Colon (tissue), 2 donors: ENCODE data around the gene PCDH9.
A peak's percentile ranks its signal among the peaks of the same experiment; 100 is the strongest.

Source experiments
- FAIRE-seq: peaks from 2 replicates; lab custom pipeline; 2012; peaks lifted over from hg19 to GRCh38; lab: Jason Lieb, UNC
- donor health status: control.
- donor health status: control.

PCDH9 gene

DNA sequence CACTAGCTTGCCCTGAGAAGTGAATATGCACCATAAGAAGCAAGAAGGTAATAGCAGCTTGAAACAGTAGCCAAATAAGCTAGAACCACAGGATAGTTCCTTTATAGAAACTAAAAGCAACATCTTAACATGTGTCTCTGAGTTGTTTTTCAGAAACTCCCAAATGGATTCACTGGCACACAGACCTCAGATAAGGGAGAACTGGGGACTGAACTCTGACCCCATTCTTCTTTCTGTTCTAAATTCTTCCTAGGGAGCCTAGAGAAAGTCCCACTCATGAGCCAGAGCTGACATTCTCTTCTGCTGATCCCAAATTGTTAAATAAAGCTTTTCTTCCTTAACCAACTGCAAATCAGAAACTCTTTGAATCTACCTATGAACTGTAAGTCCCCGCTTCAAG lies 146.1 kb downstream of the PCDH9 start:
- no peak for FAIRE-seq

DNA sequence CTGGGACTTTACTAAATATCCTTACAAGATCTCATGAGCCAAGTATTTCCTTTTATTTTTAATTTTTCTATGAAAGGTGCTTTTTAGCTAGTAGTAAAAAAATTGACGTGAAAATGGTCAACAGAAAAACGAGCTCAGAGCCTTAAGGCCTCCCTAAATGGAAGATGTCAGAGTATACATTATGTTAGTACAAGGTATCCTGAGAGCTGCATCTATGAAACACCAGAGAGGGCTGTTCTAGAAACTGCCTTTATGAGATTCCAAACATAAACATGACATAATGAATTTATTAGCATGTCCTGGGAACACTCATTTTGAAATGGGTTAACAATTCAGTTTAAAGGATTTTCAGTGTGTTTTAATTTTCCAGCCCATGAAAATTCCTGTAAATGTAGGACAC lies 146.6 kb downstream of the PCDH9 start:
- no peak for FAIRE-seq

DNA sequence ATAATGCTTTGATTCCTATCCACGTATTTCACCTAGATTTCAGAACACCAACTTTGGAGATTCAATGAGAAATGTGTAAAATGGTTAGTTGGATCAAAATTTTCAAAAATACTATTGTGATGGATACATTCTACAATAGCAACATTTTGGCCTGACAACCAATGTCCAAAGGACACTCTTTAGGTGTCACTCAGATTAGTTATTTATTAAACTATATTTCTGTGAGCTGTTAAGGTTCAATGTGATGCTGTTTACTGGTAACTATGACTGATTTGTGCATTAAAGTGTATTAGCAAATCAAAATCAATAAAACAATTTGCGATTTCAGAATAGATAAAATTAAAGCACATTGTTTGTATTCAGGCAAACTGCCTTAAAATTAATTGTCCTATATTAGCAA lies 149.8 kb downstream of the PCDH9 start:
- FAIRE-seq, result no peak

DNA sequence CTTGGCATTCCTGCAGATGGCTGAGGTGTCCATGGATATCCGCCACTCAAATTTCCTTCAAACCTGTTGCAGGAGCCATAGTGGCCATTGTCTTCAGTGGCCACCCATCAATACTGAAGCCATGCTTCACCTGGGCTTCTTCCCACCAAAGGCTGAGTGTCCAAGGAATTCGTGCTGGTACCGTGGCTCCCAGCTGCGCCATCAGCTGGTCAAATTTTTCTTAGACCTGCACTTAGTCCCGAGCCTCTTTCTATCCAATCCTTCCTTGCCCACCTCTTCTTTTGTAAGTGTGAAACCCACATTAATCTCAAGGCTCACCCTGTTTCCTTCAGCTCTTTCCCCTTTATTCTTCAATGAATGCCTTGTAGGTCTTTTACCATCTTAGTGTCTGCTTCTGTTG lies 152.1 kb downstream of the PCDH9 start:
- no peak for FAIRE-seq

DNA sequence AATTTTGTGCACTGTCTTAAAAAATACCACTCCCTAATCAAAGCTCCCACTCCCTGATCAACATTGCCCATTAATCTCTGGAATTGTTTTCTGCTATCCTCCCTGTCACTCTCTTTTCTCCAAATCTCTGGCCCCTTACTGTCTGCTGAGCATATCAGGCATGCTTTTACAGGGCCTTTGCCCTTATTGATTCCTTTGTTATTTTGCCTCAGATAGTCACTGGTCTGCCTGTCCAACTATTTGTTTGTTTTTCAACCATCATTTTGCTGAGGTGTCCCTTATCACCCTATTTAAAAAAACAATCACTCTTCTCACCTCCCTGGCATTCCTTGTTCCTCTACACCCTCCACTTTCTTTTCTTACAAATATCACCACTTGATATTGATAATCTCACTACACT lies 153.0 kb downstream of the PCDH9 start:
- FAIRE-seq, result no peak

DNA sequence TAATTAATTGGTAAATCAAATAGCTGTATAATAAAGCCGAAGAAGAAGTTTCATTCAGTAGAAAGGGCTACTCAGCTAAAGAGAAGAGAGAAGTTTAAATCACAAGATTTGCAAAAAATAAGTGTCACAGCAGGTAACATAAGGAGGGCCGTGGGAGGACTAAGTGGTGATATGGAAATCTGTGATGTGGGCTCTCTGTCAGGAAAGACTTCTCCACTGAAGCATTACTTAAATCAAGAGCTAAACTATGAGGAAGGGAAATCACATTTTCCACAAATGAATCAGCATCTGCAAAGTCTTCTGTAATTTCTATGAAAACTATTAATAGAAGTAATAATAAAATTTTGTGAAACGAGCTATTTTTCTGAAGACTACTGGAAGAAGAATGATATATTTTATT lies 153.8 kb downstream of the PCDH9 start:
- no peak for FAIRE-seq

DNA sequence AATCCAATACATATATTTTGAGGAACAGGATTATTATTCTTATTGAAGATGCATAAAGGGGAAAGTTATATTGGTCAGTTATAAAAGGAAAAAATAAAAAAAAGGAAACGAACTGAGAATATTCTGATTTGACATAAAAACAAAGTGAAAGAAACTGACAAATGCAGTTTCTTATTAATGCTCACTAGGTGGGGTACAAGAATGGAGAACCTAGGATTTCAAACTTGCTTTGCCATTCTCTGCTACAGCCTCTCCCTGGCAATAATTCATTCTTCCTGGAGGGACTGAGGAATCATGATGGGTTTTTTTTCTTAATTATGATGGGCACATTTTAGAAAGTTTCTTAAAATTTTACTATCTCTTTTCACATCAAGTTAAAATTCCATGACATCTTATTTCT lies 154.9 kb downstream of the PCDH9 start:
- FAIRE-seq, result no peak

DNA sequence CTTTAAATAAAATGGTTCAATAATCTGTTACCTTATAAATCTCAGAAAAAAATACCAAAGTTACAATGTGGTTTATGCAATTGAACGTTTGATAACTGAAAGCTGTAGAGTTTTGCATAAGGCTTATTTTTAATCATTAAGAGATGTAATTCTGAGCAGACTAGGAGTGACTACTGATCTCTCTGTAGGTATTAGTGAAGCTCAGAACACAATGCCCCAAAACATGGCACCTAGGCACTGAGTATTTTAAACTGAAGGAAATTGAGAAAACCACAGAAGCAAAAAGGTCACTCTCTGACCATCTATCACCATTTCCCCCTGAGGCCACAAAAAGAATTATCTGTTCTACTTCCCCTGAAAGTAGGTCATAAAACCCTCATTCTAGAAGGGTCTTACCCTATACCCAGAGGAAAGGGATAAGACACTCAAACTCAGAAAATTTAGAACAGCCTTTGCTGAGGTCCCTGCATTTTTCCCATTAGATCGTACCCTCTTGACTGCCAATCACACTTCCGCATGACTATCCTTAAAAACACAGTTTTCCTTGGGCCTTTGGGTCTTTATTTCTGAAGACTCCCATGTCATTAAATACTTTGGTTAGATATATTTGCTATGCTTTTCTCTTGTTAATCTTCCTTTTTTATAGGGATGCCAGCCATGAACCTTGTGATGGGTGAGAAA lies 158.1 kb downstream of the PCDH9 start:
- no peak for FAIRE-seq

DNA sequence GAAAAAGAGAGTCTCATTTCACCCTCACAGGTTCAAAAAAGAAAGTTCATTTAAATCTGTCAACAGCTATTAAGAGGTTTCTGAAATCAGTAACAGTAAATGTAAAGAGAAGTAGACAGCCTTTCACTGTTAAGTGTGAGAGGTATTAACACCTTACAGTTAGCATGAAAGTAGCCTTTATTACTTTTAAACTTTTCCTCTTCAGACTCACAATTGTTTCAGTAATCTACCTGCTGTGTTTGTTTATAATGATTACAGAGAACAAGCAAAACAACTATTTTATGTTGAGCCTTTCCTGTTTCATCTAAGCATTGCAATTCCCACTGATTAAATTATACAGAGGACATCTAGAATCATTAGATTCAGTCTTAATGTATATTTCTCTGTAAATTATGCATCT lies 159.8 kb downstream of the PCDH9 start:
- FAIRE-seq, result no peak

DNA sequence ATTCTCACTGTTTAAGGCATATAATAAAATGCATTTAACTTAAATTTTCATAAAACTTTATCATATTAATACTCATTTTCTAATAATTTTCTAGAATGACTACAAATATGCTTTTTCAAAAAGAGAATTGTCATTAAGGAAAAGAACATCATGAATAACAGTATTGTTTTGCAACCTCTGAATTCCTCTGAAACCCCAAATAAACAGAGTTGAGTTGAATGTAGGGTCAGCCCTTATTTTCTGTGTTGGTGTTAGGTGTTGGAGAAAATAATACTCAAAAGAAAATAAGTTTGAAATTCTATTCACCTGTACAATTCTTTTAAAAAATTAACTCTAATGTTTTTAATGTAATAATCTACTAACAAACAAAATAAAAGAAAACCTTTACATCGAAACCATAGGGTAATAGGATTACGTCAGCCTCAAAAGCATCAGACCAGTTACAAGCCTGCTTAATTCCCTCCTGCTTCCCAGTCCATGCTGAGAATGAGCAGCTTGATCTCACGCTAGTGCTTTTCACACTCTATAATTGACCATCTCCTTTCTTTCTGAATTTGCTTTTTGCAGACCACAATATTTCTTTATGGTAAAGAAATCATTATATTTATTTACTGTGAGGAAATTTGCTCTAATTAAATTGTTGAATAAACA lies 160.9 kb downstream of the PCDH9 start:
- no peak for FAIRE-seq

DNA sequence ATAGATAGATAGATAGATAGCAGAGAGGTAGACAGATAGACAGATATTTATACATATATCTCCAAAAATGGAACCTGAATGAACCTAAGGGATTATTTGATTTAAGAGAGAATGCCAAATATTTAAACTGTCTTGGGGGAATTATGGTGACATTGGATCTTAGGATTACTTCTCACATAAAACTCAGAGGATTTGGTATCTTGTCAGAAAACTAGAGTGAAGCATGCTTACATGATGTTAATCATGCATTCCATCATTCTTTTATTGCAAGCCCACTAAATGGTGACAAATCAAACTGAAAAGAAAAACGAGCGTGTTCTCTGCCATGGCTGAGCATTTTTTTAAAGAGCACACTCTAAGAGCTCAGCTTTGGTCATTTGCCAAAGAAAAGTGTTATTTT lies 165.2 kb downstream of the PCDH9 start:
- FAIRE-seq, result no peak

DNA sequence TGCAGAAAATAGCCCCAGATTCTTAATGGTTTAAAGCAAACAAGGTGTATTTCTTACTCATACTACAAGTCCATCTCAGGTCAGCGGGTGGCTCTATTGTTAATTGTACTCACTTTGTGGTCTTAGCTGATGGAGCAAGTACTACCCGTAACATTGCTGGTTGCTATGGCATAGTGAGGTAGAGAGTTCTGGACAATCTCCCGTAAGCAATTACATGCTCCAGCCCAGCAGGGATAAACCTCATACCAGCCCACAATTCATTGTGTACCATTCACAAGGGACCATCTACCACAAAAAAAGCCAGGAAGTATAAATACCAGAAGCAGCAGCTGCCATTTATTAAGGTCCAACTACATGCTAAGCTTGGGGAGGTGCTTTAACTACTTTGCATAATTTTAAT lies 167.1 kb downstream of the PCDH9 start:
- FAIRE-seq, result no peak

DNA sequence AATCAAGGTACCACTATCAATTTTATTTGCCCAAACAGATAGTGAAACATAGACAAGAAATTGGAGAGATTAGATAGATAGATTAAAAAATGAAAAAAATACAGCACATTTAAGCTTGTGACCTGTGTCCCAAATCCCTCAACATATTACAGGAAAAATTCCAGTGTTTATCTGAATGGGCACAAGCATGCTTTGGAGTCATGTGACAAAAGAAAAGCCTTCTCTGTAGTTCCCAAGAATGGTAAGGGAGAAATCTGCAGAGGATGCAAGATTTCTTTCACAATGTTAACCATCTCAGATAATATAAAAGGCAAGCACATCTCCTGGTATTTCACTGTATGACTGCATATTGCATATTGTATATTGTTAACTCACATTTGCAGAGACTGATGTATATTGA lies 168.0 kb downstream of the PCDH9 start:
- no peak for FAIRE-seq

DNA sequence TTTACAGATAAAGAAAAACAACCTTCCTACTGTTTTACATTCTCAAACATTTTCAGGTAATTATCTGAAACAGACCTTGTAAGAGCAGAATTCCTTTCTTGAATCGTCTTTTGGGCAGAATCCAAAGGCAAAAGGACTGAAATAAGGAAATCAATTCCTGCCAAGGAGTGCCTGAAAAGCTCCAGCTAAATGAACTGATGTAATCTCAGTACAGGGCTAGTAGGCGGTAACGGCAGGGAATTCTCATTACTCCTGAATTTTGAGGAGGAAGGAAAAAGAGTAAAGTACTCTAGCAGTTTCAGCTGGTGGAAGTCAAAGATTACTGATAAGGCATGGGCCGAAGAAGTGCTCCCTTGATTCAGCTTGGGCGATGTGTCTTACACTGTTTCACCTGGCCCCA lies 168.4 kb downstream of the PCDH9 start:
- no peak for FAIRE-seq

DNA sequence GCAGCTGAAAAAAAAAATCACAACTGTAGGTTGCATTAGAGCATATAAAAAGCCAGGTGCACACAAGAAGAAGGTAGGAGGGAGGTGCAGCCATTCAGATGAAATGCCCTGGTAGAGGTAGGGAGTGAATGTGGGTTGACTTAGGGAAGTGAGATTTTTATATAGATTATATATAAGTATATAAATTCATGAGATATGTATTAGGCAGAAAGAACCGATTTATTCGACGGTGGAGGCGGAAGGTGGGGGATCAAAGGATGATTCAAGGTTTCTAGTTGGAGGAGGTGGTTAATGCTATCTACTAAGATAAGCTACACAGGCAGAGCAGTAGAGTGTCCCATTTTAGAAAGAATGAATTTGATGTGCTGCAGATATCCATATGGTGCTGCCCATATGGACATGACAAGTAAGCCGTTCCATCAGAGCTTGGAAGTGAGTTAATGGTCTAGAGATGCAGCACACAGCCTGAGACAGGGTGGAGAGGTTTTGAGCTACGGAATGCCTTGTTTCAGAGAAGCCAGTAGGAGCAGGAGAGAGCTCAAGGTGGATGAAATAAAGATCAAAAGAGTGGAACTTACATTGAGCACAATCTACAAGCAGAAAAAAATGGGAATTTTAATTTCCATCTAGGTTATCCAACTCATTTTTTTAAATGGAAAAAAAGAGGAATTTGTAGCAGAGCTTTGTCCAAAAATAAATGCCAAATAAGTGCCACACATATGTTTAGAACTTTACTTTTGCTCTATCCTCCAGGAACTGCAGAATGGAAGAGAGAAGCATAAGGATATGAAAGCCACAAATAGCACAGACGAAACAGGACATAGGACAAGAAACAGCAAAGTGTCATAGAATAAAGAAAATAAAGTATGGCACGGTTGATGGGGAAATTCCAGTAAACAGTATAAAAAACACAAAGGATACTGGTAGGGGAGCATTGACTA lies 177.3 kb downstream of the PCDH9 start:
- FAIRE-seq, result no peak

DNA sequence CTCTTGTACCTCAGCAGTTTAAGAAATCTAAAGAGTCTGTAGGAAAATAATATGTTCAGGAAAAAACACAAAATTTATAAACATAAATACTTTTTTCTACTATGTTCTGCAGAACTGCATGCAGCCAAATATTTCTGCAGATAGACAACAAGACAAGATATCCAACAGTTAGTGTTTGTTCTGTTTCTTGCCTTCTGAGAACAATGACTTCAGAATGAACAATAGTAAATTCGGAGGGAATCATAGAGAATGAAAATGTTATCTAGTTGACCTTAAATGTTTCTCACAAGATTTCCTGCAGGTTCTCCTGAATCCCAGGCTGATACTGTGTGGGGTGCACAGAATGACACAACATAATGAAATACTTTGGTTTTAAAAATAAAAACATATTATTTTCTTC lies 180.4 kb downstream of the PCDH9 start:
- no peak for FAIRE-seq

DNA sequence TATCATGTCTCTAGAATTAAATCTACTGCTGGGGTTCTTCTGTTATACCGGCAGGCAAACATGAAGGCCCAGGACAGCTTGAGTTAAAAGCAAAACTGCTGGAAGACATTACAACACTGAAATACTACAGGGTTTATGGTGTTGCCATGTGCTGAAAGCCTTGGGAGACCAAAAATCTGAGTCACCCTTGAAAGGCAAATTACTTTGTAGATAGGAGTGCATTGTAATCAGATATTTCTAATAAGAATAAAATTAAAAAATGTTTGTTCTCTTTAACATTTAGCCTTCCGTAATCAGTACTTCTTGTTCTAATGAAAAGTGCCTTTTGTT lies 181.3 kb downstream of the PCDH9 start:
- FAIRE-seq, result no peak

DNA sequence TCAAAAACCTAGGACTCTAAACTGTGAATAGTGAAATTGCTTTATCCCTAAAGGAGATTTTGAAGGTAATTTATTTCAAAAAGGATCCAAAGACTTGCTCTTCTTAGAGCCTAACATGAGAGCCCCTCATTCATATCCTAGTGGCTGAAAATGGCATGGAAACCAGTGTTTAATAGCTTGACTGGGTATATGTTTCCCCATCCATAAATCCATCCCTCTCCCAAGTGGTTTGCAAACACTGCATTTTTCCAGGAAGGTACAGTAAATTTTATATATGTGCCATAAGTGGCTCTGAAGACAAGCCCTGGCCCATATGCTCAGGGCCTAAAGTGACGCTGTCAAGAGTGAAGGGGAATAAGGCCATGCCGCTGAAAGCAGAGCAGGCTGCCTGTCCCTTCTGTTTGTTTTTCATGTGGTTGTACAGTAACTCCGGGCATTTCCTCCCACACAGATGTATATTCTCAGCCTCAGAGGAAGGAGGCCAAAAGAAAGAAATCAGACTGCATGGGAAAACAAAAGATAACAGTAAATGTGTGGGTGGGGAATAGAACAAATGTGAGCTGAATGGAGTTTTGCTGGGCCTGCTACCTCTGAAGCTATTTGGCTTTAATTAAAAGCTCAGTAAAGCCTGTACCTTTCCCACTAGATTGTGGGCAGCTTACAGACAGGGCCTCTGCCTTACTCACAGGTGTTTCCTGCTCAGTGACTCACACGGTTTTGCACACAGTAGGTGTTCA lies 181.9 kb downstream of the PCDH9 start:
- FAIRE-seq, result no peak

DNA sequence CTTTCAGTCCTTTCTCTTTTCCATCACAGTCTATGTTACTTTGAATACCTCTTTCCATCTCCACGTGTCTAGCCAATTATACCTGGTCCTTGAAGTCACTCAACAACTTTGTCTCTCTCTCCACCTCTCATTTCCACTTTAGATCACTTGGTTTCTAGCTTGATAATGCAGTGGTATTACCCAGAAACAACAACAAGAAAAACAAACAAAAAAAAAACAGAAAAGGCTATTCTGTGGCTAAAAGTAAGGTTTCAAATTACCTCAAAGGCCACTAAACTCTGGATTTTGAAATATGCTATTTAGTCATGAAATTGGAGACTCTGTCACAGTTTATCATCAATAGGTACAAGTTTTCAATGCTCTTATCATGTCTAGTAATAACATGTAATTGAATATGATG lies 184.8 kb downstream of the PCDH9 start:
- FAIRE-seq, result peak; percentile 33

DNA sequence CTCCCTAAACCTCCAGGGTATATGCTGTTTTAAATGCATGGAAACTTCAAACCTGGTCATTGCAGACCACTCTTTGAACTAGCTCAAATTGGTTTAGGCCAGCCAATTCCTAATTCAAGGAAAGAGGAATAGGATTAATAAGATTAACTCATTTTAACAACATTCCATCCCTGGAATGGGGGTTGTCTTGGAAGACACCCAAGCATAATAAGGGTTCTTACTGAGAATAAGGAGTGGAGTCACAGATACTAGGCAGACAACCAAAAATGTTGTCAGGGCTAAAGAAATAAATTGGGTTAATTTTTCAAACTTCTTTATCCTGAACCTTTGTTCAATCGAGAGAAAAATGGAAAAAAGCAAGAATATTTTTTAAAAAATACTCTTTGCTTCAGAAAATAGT lies 186.2 kb downstream of the PCDH9 start:
- FAIRE-seq, result no peak

DNA sequence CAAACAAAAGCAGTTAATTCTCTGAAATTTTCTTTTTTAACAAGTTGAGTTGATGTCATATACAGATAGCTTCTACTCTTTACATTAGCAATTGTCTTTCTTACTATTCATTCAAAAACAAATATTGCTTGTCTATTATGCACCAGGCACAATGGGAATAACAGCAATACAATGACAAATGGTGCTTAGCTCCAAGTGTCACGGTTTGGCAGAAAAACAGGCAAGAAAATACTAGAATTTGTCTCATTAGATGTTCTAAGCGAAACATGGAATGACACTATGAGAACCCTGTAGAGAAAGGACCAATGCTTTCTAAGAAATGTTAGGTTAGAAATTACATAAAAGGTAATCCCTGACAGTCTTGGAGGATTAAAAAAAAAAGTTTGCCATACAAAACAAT lies 187.6 kb downstream of the PCDH9 start:
- no peak for FAIRE-seq

DNA sequence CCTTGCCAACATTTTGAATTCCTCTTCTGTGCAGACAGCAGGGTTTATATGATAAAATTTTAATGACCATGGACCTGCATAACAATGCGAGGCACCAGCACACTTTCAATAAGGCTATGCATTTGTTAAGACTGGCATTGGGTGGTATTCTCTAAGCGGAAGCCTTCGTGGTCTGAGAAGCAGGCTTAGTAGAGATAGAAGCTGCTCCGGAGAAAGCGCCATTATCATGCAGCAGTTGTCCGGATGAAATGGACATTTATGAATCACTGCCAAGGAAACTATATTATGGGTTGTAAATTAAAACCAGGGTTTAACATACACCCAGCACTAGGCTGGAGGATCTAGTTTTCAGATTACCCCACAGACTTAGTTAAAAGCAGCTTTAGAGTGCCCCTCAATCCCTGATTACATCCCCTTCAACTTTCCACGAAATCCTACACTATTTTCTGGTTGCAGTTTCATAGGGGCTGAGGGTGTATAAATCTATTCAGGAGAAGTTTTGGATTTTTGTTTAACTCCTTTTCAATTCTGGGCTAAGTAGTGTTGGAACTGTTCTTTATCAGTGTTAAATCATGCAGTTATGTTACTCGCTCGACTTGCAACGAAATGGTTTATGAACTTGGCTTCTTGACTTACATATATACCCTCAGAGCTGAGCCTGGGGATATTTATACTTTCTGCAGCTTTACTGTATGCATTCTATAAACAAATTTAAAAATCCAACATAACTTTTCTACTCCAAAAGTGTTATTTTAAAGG lies 193.3 kb downstream of the PCDH9 start:
- FAIRE-seq, result no peak
